Bronchus fibroblast of lung (primary cell): ENCODE data around the gene FGFR3. TPM values are rescaled to one million over a fixed set of nuclear protein-coding genes. Genes with fewer than 3 reads are reported as not detected.

Experiments used
- total RNA-seq: library from RNA; depleted of rRNA; stranded (reverse); fragments of >200 nt; gene quantifications from 2 replicates; pipeline ENCODE4 v1.2.3, GENCODE V29; 2015

Gene FGFR3
- total RNA-seq: 0.45 and 0.84 TPM in 2 replicates

DNA sequence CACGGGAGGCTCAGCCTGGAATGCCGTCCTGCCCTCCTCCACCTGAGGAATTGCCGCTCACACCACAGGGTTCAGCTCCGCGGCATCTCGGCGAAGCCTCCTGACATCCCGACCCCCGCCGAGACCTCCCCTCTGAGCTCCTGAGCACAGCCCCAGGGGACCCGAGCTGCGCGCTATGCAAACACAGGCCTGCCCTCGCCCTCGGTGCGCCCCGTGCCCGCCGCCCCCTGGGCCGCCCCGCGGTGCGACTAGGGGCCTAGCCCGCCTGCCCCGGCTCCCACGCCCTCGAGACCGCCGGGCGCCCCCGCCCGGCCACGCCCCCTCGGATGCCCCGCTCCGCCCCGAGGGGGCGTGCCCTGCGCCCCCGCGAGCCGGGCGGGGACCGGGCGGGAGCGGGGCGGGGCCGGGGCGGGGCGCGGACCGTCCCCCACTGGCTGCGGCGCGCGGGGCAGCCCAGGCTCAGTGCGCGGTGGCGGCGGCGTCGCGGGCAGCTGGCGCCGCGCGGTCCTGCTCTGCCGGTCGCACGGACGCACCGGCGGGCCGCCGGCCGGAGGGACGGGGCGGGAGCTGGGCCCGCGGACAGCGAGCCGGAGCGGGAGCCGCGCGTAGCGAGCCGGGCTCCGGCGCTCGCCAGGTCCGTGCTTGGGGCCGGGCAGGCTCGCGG lies at the start of gene FGFR3:
FGFR3 (plus strand) TSS at position 462 of the 664 bp plus-strand sequence. CDS start 642 bp downstream, outside the sequence.

DNA sequence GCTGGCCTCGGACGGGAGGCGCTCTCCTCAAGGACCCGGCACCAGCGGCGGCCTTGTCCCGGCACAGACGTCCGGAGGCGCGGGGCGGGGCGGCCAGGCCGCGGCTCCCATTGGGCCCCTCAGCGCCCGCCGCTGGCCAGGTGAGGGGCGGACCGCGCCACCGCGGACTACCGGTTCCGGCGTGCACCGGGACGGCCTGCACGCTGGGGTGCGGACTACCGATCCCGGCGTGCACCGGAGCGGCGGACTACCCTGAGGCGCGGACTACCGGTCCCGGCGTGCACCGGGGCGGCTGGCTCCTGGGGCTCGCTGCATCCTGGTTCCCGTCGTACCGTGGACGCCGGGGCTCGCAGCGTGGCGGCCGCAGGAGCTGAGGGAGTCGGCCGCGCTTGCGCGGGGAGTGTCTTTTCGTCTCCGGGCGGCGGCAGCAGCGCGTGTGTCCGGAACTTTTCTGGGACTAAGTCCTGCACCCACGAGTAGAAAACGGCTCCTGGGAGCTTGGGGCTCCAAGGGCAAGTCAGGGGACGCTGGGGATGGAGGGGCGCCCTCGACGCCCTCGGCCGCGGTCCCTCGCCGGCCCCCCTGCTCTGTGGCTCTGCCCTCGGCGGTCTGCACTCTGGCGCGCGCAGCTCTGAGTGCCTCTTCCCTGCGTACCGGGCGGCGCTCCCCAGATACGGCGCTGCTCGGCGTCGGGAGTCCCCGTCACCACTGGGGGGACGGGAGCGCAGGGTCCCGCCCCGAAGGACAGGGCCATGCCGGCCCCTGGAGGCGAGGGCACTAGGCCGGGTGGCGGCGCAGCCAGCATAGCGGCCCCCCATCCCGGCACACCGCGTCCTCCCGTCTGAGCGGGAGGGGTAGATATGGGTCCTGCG lies 63.2 kb downstream of the FGFR3 start, which contains the start of gene LETM1:
LETM1 (minus strand) TSS at position 86 of the 872 bp plus-strand sequence. CDS start 206 bp downstream, outside the sequence.

Other genes starting within 250 kb of the FGFR3 start
- 1.5 and 5.7 TPM in 2 replicates for gene FAM53A, start 109.0 kb upstream of the FGFR3 start, total RNA-seq
- gene SLBP, start 81.0 kb upstream of the FGFR3 start, total RNA-seq: 68.2 and 83.6 TPM in 2 replicates
- gene TMEM129, start 72.0 kb upstream of the FGFR3 start, total RNA-seq: 30.0 and 33.3 TPM in 2 replicates
- gene TACC3, start 71.8 kb upstream of the FGFR3 start, total RNA-seq: 78.7 and 81.8 TPM in 2 replicates
- 43.9 and 48.3 TPM in 2 replicates for gene LETM1, start 62.9 kb downstream of the FGFR3 start, total RNA-seq
- 72.1 and 76.8 TPM in 2 replicates for gene NSD2, start 78.1 kb downstream of the FGFR3 start, total RNA-seq
- gene NELFA, start 215.7 kb downstream of the FGFR3 start, total RNA-seq: 18.3 and 19.9 TPM in 2 replicates